Measurements from ENCODE around the gene CDHR3. TPM values are rescaled to one million over a fixed set of nuclear protein-coding genes. Genes with fewer than 3 reads are reported as not detected.

CDHR3 gene
- total and polyA plus RNA-seq, 2 of the 8 experiments (the other 6 are each of a cell fraction or from before 2014, with no cell fraction given), result 6.4 to 6.8 TPM

GRCh38 chr7:105945848-105946247 is 17.2 kb upstream of the CDHR3 start (continued):
- TF ChIP-seq ATF2 (IDR thresholded peaks at IDR 0.05; ENCODE audit: low read length) (no peak), CHD7 (IDR thresholded peaks at IDR 0.05; ENCODE audit: insufficient replicate concordance, low read length) (no peak), RXRA (IDR thresholded peaks at IDR 0.05; ENCODE audit: insufficient read depth, low read depth, low read length) (no peak), HDAC6 (IDR thresholded peaks at IDR 0.05; ENCODE audit: low read depth, low read length) (no peak), HDAC2 (IDR thresholded peaks at IDR 0.05; ENCODE audit: borderline replicate concordance in 1 of 2, low read depth in 2 of 2, low read length in 2 of 2) (no peak)
